HG03135 (cell line): ENCODE measurements around the gene AKAP17A.
"Not testable (repeated sequence)": the region's sequence is repeated elsewhere in the genome, so short reads cannot be mapped to it uniquely, and the experiment has no call there.

ENCODE experiments used
- ATAC-seq: cut with Tn5 transposase; IDR thresholded peaks from one replicate; pipeline ENCODE4 v1.9.1; 2021; ENCODE audit warnings: mild to moderate bottlenecking, moderate library complexity; ENCODE audit not compliant: unreplicated experiment

AKAP17A gene

GRCh38 chrX:1601051-1601767 lies 9.8 kb downstream of the AKAP17A start:
- no peak for ATAC-seq

- ATAC-seq = no peak
Observed at GRCh38 chrX:1601768-1602085, 10.3 kb downstream of the AKAP17A start.

GRCh38 chrX:1602299-1602698 lies 10.9 kb downstream of the AKAP17A start:
- ATAC-seq = no peak

DNA sequence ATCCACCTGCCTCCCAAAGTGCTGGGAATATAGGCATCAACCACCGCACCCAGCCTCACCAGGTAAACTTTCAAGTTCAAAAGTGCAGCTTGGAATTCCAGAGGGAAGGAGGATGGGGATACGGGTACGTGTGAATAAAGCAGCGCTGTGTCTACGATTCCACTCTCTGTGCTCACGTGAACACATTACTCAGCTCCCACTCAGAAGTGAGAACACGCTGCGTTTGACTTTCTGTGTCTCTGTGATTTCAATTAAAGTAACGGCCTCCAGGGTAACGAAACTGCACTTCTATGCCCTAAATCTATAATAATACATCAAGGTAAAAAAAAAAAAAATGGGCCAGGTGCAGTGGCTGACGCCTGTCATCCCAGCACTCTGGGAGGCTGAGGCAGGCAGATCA lies 15.1 kb downstream of the AKAP17A start:
- no peak for ATAC-seq

DNA sequence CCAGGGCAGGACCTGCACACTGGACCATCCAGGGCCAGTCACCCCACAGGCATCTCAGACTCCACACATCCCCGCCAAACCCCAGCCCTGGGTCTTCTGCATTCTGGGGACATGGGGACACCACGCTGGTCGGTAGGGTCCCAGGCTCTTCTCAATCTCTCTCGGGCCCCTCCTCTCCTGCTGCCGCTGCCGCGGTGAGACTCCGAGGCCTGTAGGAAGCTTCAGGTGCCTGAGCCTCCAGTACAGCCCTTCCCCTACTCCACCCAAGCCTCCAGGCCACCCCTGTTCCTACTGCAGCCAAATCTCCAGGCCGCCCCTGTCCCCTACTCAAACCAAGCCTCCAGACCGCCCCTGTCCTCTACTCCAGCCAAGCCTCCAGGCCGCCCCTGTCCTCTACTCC lies 17.9 kb downstream of the AKAP17A start:
- no peak for ATAC-seq

- ATAC-seq = no peak
Observed at GRCh38 chrX:1609762-1610161, 18.4 kb downstream of the AKAP17A start.

GRCh38 chrX:1610166-1610565 lies 18.8 kb downstream of the AKAP17A start:
- no peak for ATAC-seq

DNA sequence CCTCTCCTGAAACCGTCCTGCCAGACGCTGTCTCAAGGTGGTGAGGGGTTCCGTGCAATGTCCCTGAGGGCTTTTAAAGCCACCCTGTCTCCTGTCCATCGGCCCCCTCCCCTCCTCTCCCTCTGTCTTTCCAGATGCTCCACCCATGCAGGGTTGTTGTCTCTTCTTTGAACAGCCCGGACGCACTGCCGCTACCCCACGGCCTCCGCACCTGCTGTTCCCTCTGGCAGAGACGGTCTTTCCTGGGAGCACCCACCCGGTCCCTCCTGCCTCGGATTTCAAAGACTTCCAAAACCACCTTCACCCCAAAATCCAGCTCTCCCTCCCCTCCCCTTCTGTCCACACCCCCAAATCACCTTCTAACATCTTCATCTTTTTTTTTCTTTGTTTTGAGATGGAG lies 19.3 kb downstream of the AKAP17A start:
- ATAC-seq = no peak

- no peak for ATAC-seq
Observed at GRCh38 chrX:1612641-1613286, 21.4 kb downstream of the AKAP17A start.

GRCh38 chrX:1614927-1615326 lies 23.5 kb downstream of the AKAP17A start, which contains the start of gene ASMT:
Gene ASMT (plus strand): TSS chrX:1615059. CDS start chrX:1615200, 141 bp downstream.
- no peak for ATAC-seq

DNA sequence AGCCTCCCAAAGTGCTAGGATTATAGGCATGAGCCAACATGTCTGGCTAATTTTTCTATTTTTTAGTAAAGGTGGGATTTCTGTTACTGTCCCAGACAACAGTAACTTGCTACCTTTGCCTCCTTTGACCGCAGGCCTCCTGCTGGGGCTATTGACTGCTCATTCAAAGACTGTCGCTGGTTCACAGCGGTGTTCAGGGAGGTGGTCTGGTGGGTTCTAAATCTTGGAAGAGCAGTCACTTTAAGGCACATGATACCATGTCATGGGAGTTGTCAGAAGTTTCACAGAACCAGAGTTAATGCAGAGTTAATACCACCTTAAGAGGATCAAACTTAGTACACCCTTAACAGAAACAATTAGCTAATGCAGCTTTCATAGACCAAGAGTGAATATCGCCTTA lies 27.3 kb downstream of the AKAP17A start:
- ATAC-seq = no peak

DNA sequence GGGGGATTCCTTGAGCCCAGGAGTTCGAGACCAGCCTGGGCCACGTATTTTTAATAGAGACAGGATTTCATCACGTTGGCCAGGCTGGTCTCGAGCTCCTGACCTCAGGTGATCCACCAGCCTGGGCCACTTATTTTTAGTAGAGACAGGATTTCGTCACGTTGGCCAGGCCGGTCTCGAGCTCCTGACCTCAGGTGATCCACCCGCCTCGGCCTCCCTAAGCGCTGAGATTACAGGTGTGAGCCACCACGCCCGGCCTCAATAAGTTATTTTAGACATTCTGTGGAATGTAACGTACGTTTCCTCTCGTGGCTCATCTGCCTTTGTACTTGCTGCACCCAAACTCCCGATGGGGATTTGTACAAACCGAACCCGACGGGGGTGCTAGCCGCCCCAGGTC lies 32.3 kb downstream of the AKAP17A start:
- no peak for ATAC-seq

DNA sequence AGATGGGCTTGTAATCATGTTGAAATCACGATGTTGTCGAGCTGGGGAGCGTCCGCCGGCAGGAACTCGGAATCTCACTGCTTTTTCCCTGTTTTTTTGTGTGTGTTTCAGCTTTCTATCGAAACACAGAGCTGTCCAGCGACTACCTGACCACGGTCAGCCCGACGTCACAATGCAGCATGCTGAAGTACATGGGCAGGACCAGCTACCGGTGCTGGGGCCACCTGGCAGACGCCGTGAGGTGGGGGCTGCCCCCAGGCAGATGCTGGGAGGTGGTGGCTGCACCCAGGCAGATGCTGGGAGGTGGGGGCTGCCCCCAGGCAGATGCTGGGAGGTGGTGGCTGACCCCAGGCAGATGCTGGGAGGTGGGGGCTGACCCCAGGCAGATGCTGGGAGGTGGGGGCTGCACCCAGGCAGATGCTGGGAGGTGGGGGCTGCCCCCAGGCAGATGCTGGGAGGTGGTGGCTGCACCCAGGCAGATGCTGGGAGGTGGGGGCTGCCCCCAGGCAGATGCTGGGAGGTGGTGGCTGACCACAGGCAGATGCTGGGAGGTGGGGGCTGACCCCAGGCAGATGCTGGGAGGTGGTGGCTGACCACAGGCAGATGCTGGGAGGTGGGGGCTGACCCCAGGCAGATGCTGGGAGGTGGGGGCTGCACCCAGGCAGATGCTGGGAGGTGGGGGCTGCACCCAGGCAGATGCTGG lies 32.9 kb downstream of the AKAP17A start:
- not testable (repeated sequence) for ATAC-seq

- not testable (repeated sequence) for ATAC-seq
Observed at GRCh38 chrX:1624861-1625215, 33.4 kb downstream of the AKAP17A start.

- ATAC-seq = no peak
Observed at GRCh38 chrX:1629244-1629643, 37.8 kb downstream of the AKAP17A start.

DNA sequence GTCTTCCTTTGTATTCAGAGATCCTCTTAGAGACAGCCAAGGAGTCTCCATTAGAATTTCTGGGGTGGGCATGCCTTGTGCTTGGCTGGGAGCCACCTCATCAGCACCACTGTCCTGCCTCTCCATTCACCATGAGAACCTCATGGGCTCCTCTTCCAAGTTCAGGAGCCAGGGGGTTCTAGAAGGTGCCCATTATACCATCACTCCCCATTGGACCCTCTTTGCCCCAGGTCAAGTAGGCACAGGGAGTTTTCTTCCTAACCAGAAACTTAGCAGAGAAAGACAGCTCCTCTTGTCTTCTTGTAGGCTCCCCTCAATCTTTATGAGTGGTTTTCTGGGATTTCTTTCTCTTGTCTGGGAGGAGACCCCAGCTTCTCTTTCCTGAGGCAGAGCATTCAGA lies 54.6 kb downstream of the AKAP17A start:
- ATAC-seq = no peak

GRCh38 chrX:1649621-1650020 lies 58.2 kb downstream of the AKAP17A start:
- no peak for ATAC-seq
